ENCODE results near the gene ROS1. TPM values are rescaled to one million over a fixed set of nuclear protein-coding genes. Genes with fewer than 3 reads are reported as not detected.
"Not testable (repeated sequence)": the region's sequence is repeated elsewhere in the genome, so short reads cannot be mapped to it uniquely, and the experiment has no call there.

Gene ROS1
- total RNA-seq, 1 experiment from 2014 or later = not detected

- Histone ChIP-seq H3K4me2 (ENCODE audit: insufficient read depth, insufficient read length, low read length) (no peak overlapping the region), H2BK20ac (ENCODE audit: low read depth, low read length, poor library complexity, severe bottlenecking) (no peak overlapping the region), H2BK120ac (ENCODE audit: low read depth, low read length, poor library complexity, severe bottlenecking) (no peak overlapping the region), H3K79me1 (ENCODE audit: insufficient read depth, low read depth, low read length, poor library complexity, severe bottlenecking) (no peaks in the 10 kb centered on the region), H3K9ac (ENCODE audit: extremely low read depth, insufficient read length, low read length) (no peak overlapping the region), H3K27me3 (ENCODE audit: insufficient read depth, low read length) (no peaks in the 10 kb centered on the region), H3T11ph (ENCODE audit: low read length) (no peak overlapping the region), H2BK15ac (ENCODE audit: low read depth, low read length) (no peak overlapping the region), H3K23me2 (ENCODE audit: insufficient read length, low read depth, low read length, poor library complexity, severe bottlenecking) (no peaks in the 10 kb centered on the region), H3K27ac (ENCODE audit: insufficient read length, low read depth, low read length) (no peak overlapping the region), H4K91ac (ENCODE audit: insufficient read length, low read depth, low read length) (no peak overlapping the region), H4K8ac (replicated peaks; ENCODE audit: insufficient read length, low read depth, low read length) (no peak overlapping the region), H3K79me2 (ENCODE audit: insufficient read depth, low read length) (no peaks in the 10 kb centered on the region), H3K18ac (ENCODE audit: insufficient read length, low read depth, low read length) (no peak overlapping the region), H4K5ac (ENCODE audit: insufficient read length, low read depth, low read length) (no peak overlapping the region), H2BK12ac (ENCODE audit: insufficient read length, low read depth, low read length) (no peak overlapping the region), H3K9me3 (ENCODE audit: control insufficient read depth, low read depth, low read length) (no peaks in the 10 kb centered on the region), H2BK5ac (ENCODE audit: insufficient read length, low read length) (no peak overlapping the region), H3K4me1 (ENCODE audit: insufficient read depth, low read length) (no peaks in the 10 kb centered on the region), H2AK5ac (ENCODE audit: insufficient read length, low read length) (no peak overlapping the region), H3K4ac (ENCODE audit: low read depth, low read length) (no peak overlapping the region), H2AFZ (ENCODE audit: low read length) (no peak overlapping the region), H3K23ac (ENCODE audit: insufficient read length, low read depth, low read length) (no peak overlapping the region), H3K14ac (ENCODE audit: insufficient read depth, low read length) (no peak overlapping the region), H3K56ac (ENCODE audit: insufficient read length, low read depth, low read length) (no peak overlapping the region), H4K20me1 (ENCODE audit: control insufficient read depth, insufficient read depth, insufficient read length) (no peaks in the 10 kb centered on the region)
- Mint-ChIP-seq H3K27ac (no peak overlapping the region), H3K4me3 (no peak overlapping the region), H3K36me3 (ENCODE audit: insufficient read depth in 1 of 3, low read depth in 3 of 3) (no peaks in the 10 kb centered on the region), H3K9me3 (no peaks in the 10 kb centered on the region), H3K4me1 (no peaks in the 10 kb centered on the region), H3K27me3 (ENCODE audit: low read depth) (no peaks in the 10 kb centered on the region; the same call in 1 of the 2 replicates)
- no CpG with 5 or more reads among the region's 4 CpGs for WGBS (ENCODE audit: extremely low coverage, insufficient read length, low lambda C conversion rate)
- no peak for TF ChIP-seq CTCF (conservative IDR thresholded peaks at IDR 0.05)
- DNase-seq = no peak
These were observed 43.6 kb upstream of the ROS1 start for GRCh38 chr6:117469356-117469755.

- H4K5ac ChIP-seq (ENCODE audit: insufficient read length, low read depth, low read length); H2BK5ac ChIP-seq (ENCODE audit: insufficient read length, low read length); H2AFZ ChIP-seq (ENCODE audit: low read length); H3K56ac ChIP-seq (ENCODE audit: insufficient read length, low read depth, low read length); H3K4ac ChIP-seq (ENCODE audit: low read depth, low read length); H3K23ac ChIP-seq (ENCODE audit: insufficient read length, low read depth, low read length); H3K4me1 Mint-ChIP-seq; H2BK15ac ChIP-seq (ENCODE audit: low read depth, low read length); H2AK5ac ChIP-seq (ENCODE audit: insufficient read length, low read length); H3K79me1 ChIP-seq (ENCODE audit: insufficient read depth, low read depth, low read length, poor library complexity, severe bottlenecking); H4K91ac ChIP-seq (ENCODE audit: insufficient read length, low read depth, low read length); H2BK120ac ChIP-seq (ENCODE audit: low read depth, low read length, poor library complexity, severe bottlenecking); H3K4me1 ChIP-seq (ENCODE audit: insufficient read depth, low read length); DNase-seq; H3K27ac ChIP-seq (ENCODE audit: insufficient read length, low read depth, low read length); H3K27ac Mint-ChIP-seq; H3K36me3 Mint-ChIP-seq (ENCODE audit: insufficient read depth in 1 of 3, low read depth in 3 of 3); H3K18ac ChIP-seq (ENCODE audit: insufficient read length, low read depth, low read length); H3K27me3 ChIP-seq (ENCODE audit: insufficient read depth, low read length); H3K9me3 ChIP-seq (ENCODE audit: control insufficient read depth, low read depth, low read length); H3K4me2 ChIP-seq (ENCODE audit: insufficient read depth, insufficient read length, low read length); H3K4me3 Mint-ChIP-seq; H3K27me3 Mint-ChIP-seq (ENCODE audit: low read depth); H3K9ac ChIP-seq (ENCODE audit: extremely low read depth, insufficient read length, low read length); H3K23me2 ChIP-seq (ENCODE audit: insufficient read length, low read depth, low read length, poor library complexity, severe bottlenecking); H3K9me3 Mint-ChIP-seq; H3K79me2 ChIP-seq (ENCODE audit: insufficient read depth, low read length); H4K8ac ChIP-seq (replicated peaks; ENCODE audit: insufficient read length, low read depth, low read length); H2BK12ac ChIP-seq (ENCODE audit: insufficient read length, low read depth, low read length); H4K20me1 ChIP-seq (ENCODE audit: control insufficient read depth, insufficient read depth, insufficient read length); H3T11ph ChIP-seq (ENCODE audit: low read length); H2BK20ac ChIP-seq (ENCODE audit: low read depth, low read length, poor library complexity, severe bottlenecking); H3K14ac ChIP-seq (ENCODE audit: insufficient read depth, low read length): not testable (repeated sequence)
- WGBS (ENCODE audit: extremely low coverage, insufficient read length, low lambda C conversion rate) = no CpG with 5 or more reads among the region's 4 CpGs
These were observed 42.8 kb upstream of the ROS1 start for GRCh38 chr6:117468527-117468926.
